ENCODE results near the gene MYL12A. TPM values are rescaled to one million over a fixed set of nuclear protein-coding genes. Genes with fewer than 3 reads are reported as not detected.

The MYL12A gene
- total RNA-seq, 1 experiment from 2014 or later: 284 TPM

GRCh38 chr18:3261373-3262233, 14.0 kb downstream of the MYL12A start, which contains the start of gene MYL12B:
Gene MYL12B (plus strand): TSS chr18:3262133. CDS start chr18:3272899, 10,766 bp downstream.
- H3K4ac ChIP-seq (ENCODE audit: low read depth, low read length): no peak within 1 kb of the TSS
- H3K36me3 Mint-ChIP-seq (ENCODE audit: insufficient read depth in 1 of 3, low read depth in 3 of 3): peaks cover 7 to 14% (median 12%) of the 10 kb centered on the region in 3 experiments; a peak in 5 of 7 replicates
- H4K8ac ChIP-seq (replicated peaks; ENCODE audit: insufficient read length, low read depth, low read length): no peak within 1 kb of the TSS
- no peak within 1 kb of the TSS for H2BK15ac ChIP-seq (ENCODE audit: low read depth, low read length)
- H3T11ph ChIP-seq (ENCODE audit: low read length): no peak within 1 kb of the TSS
- H2BK120ac ChIP-seq (ENCODE audit: low read depth, low read length, poor library complexity, severe bottlenecking): no peak within 1 kb of the TSS
- H3K14ac ChIP-seq (ENCODE audit: insufficient read depth, low read length): peak within 1 kb of the TSS; percentile 99
- H3K27me3 ChIP-seq (ENCODE audit: insufficient read depth, low read length): no peaks in the 10 kb centered on the region
- H3K27ac ChIP-seq (ENCODE audit: insufficient read length, low read depth, low read length): peak within 1 kb of the TSS; percentile 77
- H3K9me3 ChIP-seq (ENCODE audit: control insufficient read depth, low read depth, low read length): no peaks in the 10 kb centered on the region
- H2AK5ac ChIP-seq (ENCODE audit: insufficient read length, low read length): no peak within 1 kb of the TSS
- no peak within 1 kb of the TSS for H3K56ac ChIP-seq (ENCODE audit: insufficient read length, low read depth, low read length)
- no peak within 1 kb of the TSS for H2AFZ ChIP-seq (ENCODE audit: low read length)
- H3K9me3 Mint-ChIP-seq: no peaks in the 10 kb centered on the region; a peak in 2 of 5 replicates
- WGBS (ENCODE audit: extremely low coverage, insufficient read length, low lambda C conversion rate): no CpG with 5 or more reads among the region's 84 CpGs
- peak within 1 kb of the TSS; percentile 98 to 99 (median 99) for H3K27ac Mint-ChIP-seq
- H3K79me2 ChIP-seq (ENCODE audit: insufficient read depth, low read length): peaks cover 34% of the 10 kb centered on the region
- peaks cover 50 to 58% of the 10 kb centered on the region in 2 experiments for H3K4me1 Mint-ChIP-seq
- H4K5ac ChIP-seq (ENCODE audit: insufficient read length, low read depth, low read length): no peak within 1 kb of the TSS
- no peaks in the 10 kb centered on the region for H3K27me3 Mint-ChIP-seq (ENCODE audit: low read depth)
- H4K91ac ChIP-seq (ENCODE audit: insufficient read length, low read depth, low read length): no peak within 1 kb of the TSS
- H3K4me3 Mint-ChIP-seq: peak within 1 kb of the TSS; percentile 80 to 90
- DNase-seq: peak; percentile 83
- H2BK20ac ChIP-seq (ENCODE audit: low read depth, low read length, poor library complexity, severe bottlenecking): no peak within 1 kb of the TSS
- peak within 1 kb of the TSS; percentile 70 for H3K4me2 ChIP-seq (ENCODE audit: insufficient read depth, insufficient read length, low read length)
- peaks cover 4% of the 10 kb centered on the region for H3K23me2 ChIP-seq (ENCODE audit: insufficient read length, low read depth, low read length, poor library complexity, severe bottlenecking)
- no peak within 1 kb of the TSS for H3K23ac ChIP-seq (ENCODE audit: insufficient read length, low read depth, low read length)
- no peak for TF ChIP-seq CTCF (conservative IDR thresholded peaks at IDR 0.05)
- peak within 1 kb of the TSS; percentile 37 for H2BK5ac ChIP-seq (ENCODE audit: insufficient read length, low read length)
- H4K20me1 ChIP-seq (ENCODE audit: control insufficient read depth, insufficient read depth, insufficient read length): no peaks in the 10 kb centered on the region
- H3K18ac ChIP-seq (ENCODE audit: insufficient read length, low read depth, low read length): peak within 1 kb of the TSS; percentile 98
- H2BK12ac ChIP-seq (ENCODE audit: insufficient read length, low read depth, low read length): no peak within 1 kb of the TSS
- no peaks in the 10 kb centered on the region for H3K79me1 ChIP-seq (ENCODE audit: insufficient read depth, low read depth, low read length, poor library complexity, severe bottlenecking)
- H3K9ac ChIP-seq (ENCODE audit: extremely low read depth, insufficient read length, low read length): peak within 1 kb of the TSS; percentile 93
- peaks cover 6% of the 10 kb centered on the region; the same call in 1 of the 2 replicates for H3K4me1 ChIP-seq (ENCODE audit: insufficient read depth, low read length)
